KMS-11 (cell line): ENCODE data around the gene EPHB2.

Experiments
- H2AFZ ChIP-seq: fragments of 200-600 bp; sonication (generic); 2 replicates; pipeline ENCODE4 v1.6.1; 2016; ENCODE audit warnings: antibody characterized with exemption, mixed run types, low read depth
- H3K27ac ChIP-seq: fragments of 200-600 bp; sonication (generic); 2 replicates; pipeline ENCODE4 v1.6.1; 2016; ENCODE audit warnings: mild to moderate bottlenecking, mixed run types
- H3K27me3 ChIP-seq: fragments of 200-600 bp; sonication (generic); 2 replicates; pipeline ENCODE4 v1.6.1; 2017; ENCODE audit warnings: mild to moderate bottlenecking, low read depth, mixed run types, moderate library complexity; ENCODE audit not compliant: insufficient read depth
- H3K36me3 ChIP-seq: fragments of 200-600 bp; sonication (generic); 2 replicates; pipeline ENCODE4 v1.6.1; 2017; ENCODE audit warnings: mild to moderate bottlenecking, mixed run types; ENCODE audit not compliant: insufficient read depth
- H3K4me1 ChIP-seq: fragments of 200-600 bp; sonication (generic); 2 replicates; pipeline ENCODE4 v1.6.1; 2016; ENCODE audit warnings: mild to moderate bottlenecking, low read depth, mixed run types; ENCODE audit not compliant: poor library complexity, severe bottlenecking
- H3K4me2 ChIP-seq: fragments of 200-600 bp; sonication (generic); 2 replicates; pipeline ENCODE4 v1.7.0; 2016; ENCODE audit warnings: mild to moderate bottlenecking, mixed run types
- H3K4me3 ChIP-seq: fragments of 200-600 bp; sonication (generic); IDR thresholded peaks from 2 replicates; pipeline ENCODE4 v1.6.1; 2017; ENCODE audit warnings: low read depth, low read length, mixed read lengths; ENCODE audit not compliant: insufficient read depth
- H3K79me2 ChIP-seq: fragments of 200-600 bp; sonication (generic); 2 replicates; pipeline ENCODE4 v1.6.1; 2016; ENCODE audit warnings: low read depth, mixed run types; ENCODE audit not compliant: insufficient read depth
- H3K9ac ChIP-seq: fragments of 200-600 bp; sonication (generic); 2 replicates; pipeline ENCODE4 v1.6.1; 2016; ENCODE audit warnings: mild to moderate bottlenecking, mixed run types
- H4K20me1 ChIP-seq: fragments of 200-600 bp; sonication (generic); 2 replicates; pipeline ENCODE4 v1.6.1; 2016; ENCODE audit warnings: mild to moderate bottlenecking, mixed run types; ENCODE audit not compliant: insufficient read depth
- TF ChIP-seq, protein P1 (sequence below): fragments of 200-600 bp; sonication (generic); conservative IDR thresholded peaks from 2 replicates; pipeline ENCODE4 v1.6.1; 2017; ENCODE audit warnings: low read depth, mild to moderate bottlenecking, antibody characterized with exemption, low read length, moderate library complexity, mixed read lengths

Gene EPHB2

GRCh38 chr1:22870201-22870871, 159.7 kb downstream of the EPHB2 start:
- H3K9ac ChIP-seq, result no peak overlapping the region
- H3K79me2 ChIP-seq, result no peaks in the 10 kb centered on the region
- no peak overlapping the region for H3K4me3 ChIP-seq
- H3K27me3 ChIP-seq, result peaks cover 78% of the 10 kb centered on the region
- no peak overlapping the region for H2AFZ ChIP-seq
- TF ChIP-seq, protein P1, sequence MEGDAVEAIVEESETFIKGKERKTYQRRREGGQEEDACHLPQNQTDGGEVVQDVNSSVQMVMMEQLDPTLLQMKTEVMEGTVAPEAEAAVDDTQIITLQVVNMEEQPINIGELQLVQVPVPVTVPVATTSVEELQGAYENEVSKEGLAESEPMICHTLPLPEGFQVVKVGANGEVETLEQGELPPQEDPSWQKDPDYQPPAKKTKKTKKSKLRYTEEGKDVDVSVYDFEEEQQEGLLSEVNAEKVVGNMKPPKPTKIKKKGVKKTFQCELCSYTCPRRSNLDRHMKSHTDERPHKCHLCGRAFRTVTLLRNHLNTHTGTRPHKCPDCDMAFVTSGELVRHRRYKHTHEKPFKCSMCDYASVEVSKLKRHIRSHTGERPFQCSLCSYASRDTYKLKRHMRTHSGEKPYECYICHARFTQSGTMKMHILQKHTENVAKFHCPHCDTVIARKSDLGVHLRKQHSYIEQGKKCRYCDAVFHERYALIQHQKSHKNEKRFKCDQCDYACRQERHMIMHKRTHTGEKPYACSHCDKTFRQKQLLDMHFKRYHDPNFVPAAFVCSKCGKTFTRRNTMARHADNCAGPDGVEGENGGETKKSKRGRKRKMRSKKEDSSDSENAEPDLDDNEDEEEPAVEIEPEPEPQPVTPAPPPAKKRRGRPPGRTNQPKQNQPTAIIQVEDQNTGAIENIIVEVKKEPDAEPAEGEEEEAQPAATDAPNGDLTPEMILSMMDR, result no peak
- H3K4me1 ChIP-seq, result no peaks in the 10 kb centered on the region
- H3K27ac ChIP-seq, result no peak overlapping the region
- no peaks in the 10 kb centered on the region for H3K36me3 ChIP-seq
- no peak overlapping the region for H3K4me2 ChIP-seq
- no peaks in the 10 kb centered on the region for H4K20me1 ChIP-seq

DNA sequence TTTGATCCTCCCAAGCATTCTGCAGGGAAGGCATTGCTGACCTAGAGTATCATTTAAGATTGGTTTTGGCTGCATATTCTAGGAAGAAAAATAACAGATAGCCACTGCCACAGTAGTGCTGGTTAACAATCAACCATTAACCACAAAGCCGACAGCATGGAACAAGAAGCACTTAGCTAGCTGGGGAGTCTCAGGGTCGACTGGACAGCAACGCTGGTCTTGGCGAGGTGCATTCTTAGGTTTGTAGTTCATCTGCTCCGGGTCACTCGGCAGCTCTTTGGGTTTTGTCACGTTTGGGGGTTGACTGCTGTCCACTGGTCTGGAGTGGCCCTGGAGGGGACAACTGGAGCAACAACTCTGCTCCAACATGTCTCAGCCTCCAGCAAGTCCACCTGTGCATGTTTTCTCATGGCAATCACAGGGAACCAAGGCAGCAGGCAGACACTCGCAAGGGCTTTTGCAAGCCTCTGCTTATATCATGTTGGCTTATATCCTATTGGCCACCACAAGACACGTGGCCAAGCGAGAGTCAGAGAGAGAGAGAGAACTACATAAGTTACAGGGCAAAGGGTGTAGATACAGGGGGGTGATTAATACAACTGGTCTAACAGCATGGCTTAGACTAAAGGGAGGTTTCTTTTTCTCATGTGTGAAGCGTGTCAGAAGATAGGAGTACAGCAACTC, 162.5 kb downstream of the EPHB2 start:
- no peak overlapping the region for H3K4me2 ChIP-seq
- H3K4me1 ChIP-seq, result no peaks in the 10 kb centered on the region
- TF ChIP-seq, protein P1, result no peak
- H3K27me3 ChIP-seq, result peaks cover 88% of the 10 kb centered on the region
- H3K4me3 ChIP-seq, result no peak overlapping the region
- no peak overlapping the region for H2AFZ ChIP-seq
- no peaks in the 10 kb centered on the region for H3K36me3 ChIP-seq
- H3K9ac ChIP-seq, result no peak overlapping the region
- no peaks in the 10 kb centered on the region for H4K20me1 ChIP-seq
- H3K27ac ChIP-seq, result no peak overlapping the region
- H3K79me2 ChIP-seq, result no peaks in the 10 kb centered on the region

- TF ChIP-seq, protein P1, result no peak
- Histone ChIP-seq H3K36me3 (no peaks in the 10 kb centered on the region), H2AFZ (no peak overlapping the region), H3K27me3 (peaks cover 91% of the 10 kb centered on the region), H3K4me2 (no peak overlapping the region), H4K20me1 (no peaks in the 10 kb centered on the region), H3K4me1 (no peaks in the 10 kb centered on the region), H3K4me3 (no peak overlapping the region), H3K79me2 (no peaks in the 10 kb centered on the region), H3K27ac (no peak overlapping the region), H3K9ac (no peak overlapping the region)
Measured at GRCh38 chr1:22874785-22875184, 164.1 kb downstream of the EPHB2 start.

DNA sequence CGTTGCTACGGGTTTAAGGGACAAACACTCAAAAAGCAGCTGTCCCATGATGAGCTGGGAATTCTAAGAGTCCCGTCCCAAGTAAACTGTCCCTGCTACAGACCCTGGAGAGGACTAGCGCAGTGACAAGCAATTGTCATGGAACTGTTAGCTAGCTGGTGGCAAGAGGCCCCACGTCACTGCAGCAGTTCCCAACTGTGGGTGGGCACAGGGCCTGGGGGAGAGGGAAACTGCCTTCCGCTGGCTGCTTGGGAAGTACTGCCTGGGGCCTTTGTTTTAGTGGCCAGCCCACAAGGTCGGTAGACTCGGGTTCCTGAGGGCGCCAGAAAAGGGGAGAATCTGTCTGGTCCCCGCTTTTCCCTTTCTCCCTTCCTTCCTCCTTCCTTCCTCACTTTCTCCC, 164.6 kb downstream of the EPHB2 start:
- Histone ChIP-seq H3K4me3 (no peak overlapping the region), H3K9ac (no peak overlapping the region), H3K36me3 (no peaks in the 10 kb centered on the region), H3K4me2 (no peak overlapping the region), H3K27me3 (peaks cover 91% of the 10 kb centered on the region), H4K20me1 (no peaks in the 10 kb centered on the region), H2AFZ (no peak overlapping the region), H3K79me2 (no peaks in the 10 kb centered on the region), H3K4me1 (no peaks in the 10 kb centered on the region), H3K27ac (no peak overlapping the region)
- TF ChIP-seq, protein P1, result no peak
